OCI-LY1 (cell line): Measurements from ENCODE around the gene TMEM126A.

Experiments used
- H2AFZ ChIP-seq: fragments of 200-600 bp; sonication (generic), shearing (Covaris generic); 2 replicates; pipeline ENCODE4 v1.6.0; 2014; ENCODE audit warnings: antibody characterized with exemption, mild to moderate bottlenecking, low read length
- H3F3A ChIP-seq: fragments of 200-600 bp; sonication (generic), shearing (Covaris generic); 2 replicates; pipeline ENCODE4 v1.6.0; 2014; ENCODE audit warnings: mild to moderate bottlenecking, antibody characterized with exemption, low read length, moderate library complexity; ENCODE audit not compliant: insufficient read depth
- H3K27ac ChIP-seq: fragments of 200-600 bp; sonication (generic); 2 replicates; pipeline ENCODE4 v1.5.1; 2014; ENCODE audit warnings: low read length, mixed run types, mild to moderate bottlenecking, low read depth; ENCODE audit not compliant: poor library complexity, severe bottlenecking
- H3K27me3 ChIP-seq: fragments of 200-600 bp; sonication (generic); 2 replicates; pipeline ENCODE4 v1.6.0; 2014; ENCODE audit warnings: antibody characterized with exemption, mild to moderate bottlenecking, low read length, moderate library complexity; ENCODE audit not compliant: insufficient read depth
- H3K36me3 ChIP-seq: fragments of 200-600 bp; sonication (generic); 2 replicates; pipeline ENCODE4 v1.6.1; 2014; ENCODE audit warnings: mild to moderate bottlenecking, antibody characterized with exemption, low read length, moderate library complexity, mixed read lengths; ENCODE audit not compliant: insufficient read depth
- H3K4me1 ChIP-seq: fragments of 200-600 bp; sonication (generic); 2 replicates; pipeline ENCODE4 v1.5.1; 2014; ENCODE audit warnings: mild to moderate bottlenecking, low read length, moderate library complexity; ENCODE audit not compliant: insufficient read depth, severe bottlenecking
- H3K4me2 ChIP-seq: fragments of 200-600 bp; sonication (generic), shearing (Covaris generic); 2 replicates; pipeline ENCODE4 v1.6.1; 2014; ENCODE audit warnings: low read length
- H3K4me3 ChIP-seq: fragments of 200-600 bp; sonication (generic); 2 replicates; pipeline ENCODE4 v1.5.1; 2014; ENCODE audit warnings: low read length, low read depth, mild to moderate bottlenecking, mixed read lengths; ENCODE audit not compliant: poor library complexity, severe bottlenecking
- H3K79me2 ChIP-seq: fragments of 200-600 bp; shearing (Covaris generic); 2 replicates; pipeline ENCODE4 v1.6.1; 2016; ENCODE audit warnings: mixed run types, low read length, mixed read lengths; ENCODE audit not compliant: insufficient read depth
- H3K9ac ChIP-seq: fragments of 200-600 bp; sonication (generic), shearing (Covaris generic); 2 replicates; pipeline ENCODE4 v1.6.1; 2014; ENCODE audit warnings: mild to moderate bottlenecking, low read length, mixed read lengths
- H3K9me2 ChIP-seq: fragments of 200-600 bp; sonication (generic), shearing (Covaris generic); 2 replicates; pipeline ENCODE4 v1.6.1; 2014; ENCODE audit warnings: low read depth, mild to moderate bottlenecking, low read length, mixed read lengths
- H3K9me3 ChIP-seq: fragments of 200-600 bp; shearing (Covaris generic); 2 replicates; pipeline ENCODE4 v1.6.1; 2014; ENCODE audit warnings: low read length, mixed read lengths
- H4K20me1 ChIP-seq: fragments of 200-600 bp; sonication (generic), shearing (Covaris generic); 2 replicates; pipeline ENCODE4 v1.6.0; 2016; ENCODE audit warnings: mild to moderate bottlenecking, low read length; ENCODE audit not compliant: insufficient read depth
- CTCF ChIP-seq: fragments of 200-600 bp; sonication (generic), shearing (Covaris generic); IDR thresholded peaks from 2 replicates; pipeline ENCODE4 v1.5.1; 2017; ENCODE audit warnings: mild to moderate bottlenecking, antibody characterized with exemption, low read length, moderate library complexity, mixed read lengths
- EZH2 ChIP-seq: fragments of 200-600 bp; sonication (generic), shearing (Covaris generic); IDR thresholded peaks from 2 replicates; pipeline ENCODE4 v1.8.0; 2017; ENCODE audit warnings: borderline replicate concordance, mixed run types, mild to moderate bottlenecking, antibody characterized with exemption, low read length, moderate library complexity, mixed read lengths

TMEM126A gene

GRCh38 chr11:85685820-85686459, 38.2 kb downstream of the TMEM126A start, which contains the start of gene CCDC89:
Gene CCDC89 (minus strand): TSS chr11:85686195. CDS start chr11:85686130, 65 bp downstream.
- TF ChIP-seq CTCF, result no peak
- no peak for TF ChIP-seq EZH2
- H3K36me3 ChIP-seq, result no peaks in the 10 kb centered on the region; the same call in 1 of the 2 replicates
- H3K4me2 ChIP-seq, result no peak within 1 kb of the TSS
- no peaks in the 10 kb centered on the region for H3K9me3 ChIP-seq
- H3K4me3 ChIP-seq, result no peak within 1 kb of the TSS
- H3K9me2 ChIP-seq, result no peaks in the 10 kb centered on the region
- no peak within 1 kb of the TSS for H2AFZ ChIP-seq
- H3K79me2 ChIP-seq, result no peaks in the 10 kb centered on the region
- no peak within 1 kb of the TSS for H3K9ac ChIP-seq
- H3K27me3 ChIP-seq, result no peaks in the 10 kb centered on the region
- no peak within 1 kb of the TSS for H3K27ac ChIP-seq
- peaks cover 14% of the 10 kb centered on the region for H3K4me1 ChIP-seq
- no peaks in the 10 kb centered on the region for H4K20me1 ChIP-seq
- no peaks in the 10 kb centered on the region for H3F3A ChIP-seq

GRCh38 chr11:85694385-85694980, 46.7 kb downstream of the TMEM126A start:
- Histone ChIP-seq H3K9me2 (no peaks in the 10 kb centered on the region), H2AFZ (no peak overlapping the region), H3K79me2 (no peaks in the 10 kb centered on the region), H3K9ac (no peak overlapping the region), H3K4me3 (no peak overlapping the region), H3K27ac (no peak overlapping the region), H3K27me3 (no peaks in the 10 kb centered on the region), H3K36me3 (no peaks in the 10 kb centered on the region), H4K20me1 (no peaks in the 10 kb centered on the region), H3K4me1 (no peaks in the 10 kb centered on the region), H3K9me3 (no peaks in the 10 kb centered on the region), H3K4me2 (no peak overlapping the region), H3F3A (no peaks in the 10 kb centered on the region)
- TF ChIP-seq EZH2 (no peak), CTCF (peak; percentile 63)

GRCh38 chr11:85695546-85695945, 47.8 kb downstream of the TMEM126A start:
- Histone ChIP-seq H4K20me1 (no peaks in the 10 kb centered on the region), H3K9me2 (no peaks in the 10 kb centered on the region), H3F3A (no peaks in the 10 kb centered on the region), H3K9me3 (no peaks in the 10 kb centered on the region), H3K4me3 (no peak overlapping the region), H3K9ac (no peak overlapping the region), H3K4me2 (no peak overlapping the region), H3K27me3 (no peaks in the 10 kb centered on the region), H3K36me3 (no peaks in the 10 kb centered on the region), H3K4me1 (no peaks in the 10 kb centered on the region), H3K79me2 (no peaks in the 10 kb centered on the region), H2AFZ (no peak overlapping the region), H3K27ac (no peak overlapping the region)
- TF ChIP-seq CTCF (no peak), EZH2 (no peak)
